Retinal pigment epithelial cell (primary cell): ENCODE data around the gene TBC1D21.

Experiments used
- DNase-seq: peaks from one replicate; pipeline ENCODE4 v3.0.0-alpha.2; 2010; ENCODE audit warnings: low read depth
- H3K4me3 ChIP-seq: 2 replicates; pipeline ENCODE4 v1.5.1; 2011; ENCODE audit warnings: mild to moderate bottlenecking, low read length, control low read depth, moderate library complexity
- CTCF ChIP-seq: conservative IDR thresholded peaks from 2 replicates; pipeline ENCODE4 v1.5.1; 2011; ENCODE audit warnings: low read depth, low read length, control low read depth, inconsistent platforms

TBC1D21 gene

DNA sequence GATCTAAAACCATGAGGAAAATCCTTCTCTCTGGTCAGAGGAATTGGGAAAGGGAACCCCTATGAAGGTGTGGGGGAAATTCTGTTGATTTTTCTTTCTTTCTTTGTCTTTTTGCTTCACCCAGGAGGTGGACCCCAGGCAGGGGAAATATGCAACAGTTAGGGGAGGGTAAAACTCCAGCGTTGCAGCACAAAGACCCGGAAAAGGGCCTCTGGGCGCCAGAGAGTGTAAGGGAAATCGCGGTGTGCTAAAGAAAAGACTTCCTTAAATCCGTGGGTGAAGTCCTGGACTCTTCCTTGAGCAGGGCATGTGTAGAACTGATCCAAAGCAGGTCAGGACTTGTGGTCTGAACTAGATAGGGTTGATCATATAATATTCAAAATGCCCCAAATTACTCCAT lies 11.1 kb upstream of the TBC1D21 start:
- no peak overlapping the region for H3K4me3 ChIP-seq
- no peak for DNase-seq
- TF ChIP-seq CTCF, result no peak

GRCh38 chr15:73865379-73865778 lies 8.0 kb upstream of the TBC1D21 start:
- H3K4me3 ChIP-seq, result no peak overlapping the region
- no peak for DNase-seq
- no peak for TF ChIP-seq CTCF

- DNase-seq, result no peak
- no peak for TF ChIP-seq CTCF
- H3K4me3 ChIP-seq, result no peak overlapping the region
These were observed 7.5 kb upstream of the TBC1D21 start for GRCh38 chr15:73865904-73866303.

GRCh38 chr15:73866481-73866880 lies 6.9 kb upstream of the TBC1D21 start:
- no peak for DNase-seq
- TF ChIP-seq CTCF, result no peak
- H3K4me3 ChIP-seq, result no peak overlapping the region

DNA sequence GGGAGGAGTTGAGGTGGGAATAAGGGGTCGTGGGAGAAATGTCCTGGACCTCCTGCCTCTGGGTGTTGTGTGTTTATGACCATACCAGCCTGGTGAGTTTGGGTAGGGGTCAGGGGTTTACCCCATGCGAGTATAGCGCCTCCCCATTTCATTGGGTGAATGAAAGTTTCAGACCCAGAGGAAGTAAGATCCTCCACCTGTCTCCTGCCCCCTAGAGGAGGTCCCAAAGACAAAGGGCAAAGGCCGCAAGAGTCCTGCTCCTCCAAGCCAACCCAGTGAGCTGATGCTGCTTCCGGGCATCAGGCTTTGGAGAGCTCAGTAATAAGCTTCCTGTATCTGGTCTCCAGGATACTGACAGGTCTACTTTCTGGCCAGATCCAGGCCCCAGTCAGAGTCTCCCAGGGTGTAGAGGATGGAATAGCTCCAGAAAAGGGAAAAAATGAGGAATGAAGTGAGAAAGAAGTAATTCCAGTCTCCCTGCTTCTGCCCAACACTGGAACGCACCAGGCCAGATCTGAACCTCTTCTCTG lies 6.4 kb upstream of the TBC1D21 start:
- no peak for DNase-seq
- no peak overlapping the region for H3K4me3 ChIP-seq
- peak; percentile 11 for TF ChIP-seq CTCF

DNA sequence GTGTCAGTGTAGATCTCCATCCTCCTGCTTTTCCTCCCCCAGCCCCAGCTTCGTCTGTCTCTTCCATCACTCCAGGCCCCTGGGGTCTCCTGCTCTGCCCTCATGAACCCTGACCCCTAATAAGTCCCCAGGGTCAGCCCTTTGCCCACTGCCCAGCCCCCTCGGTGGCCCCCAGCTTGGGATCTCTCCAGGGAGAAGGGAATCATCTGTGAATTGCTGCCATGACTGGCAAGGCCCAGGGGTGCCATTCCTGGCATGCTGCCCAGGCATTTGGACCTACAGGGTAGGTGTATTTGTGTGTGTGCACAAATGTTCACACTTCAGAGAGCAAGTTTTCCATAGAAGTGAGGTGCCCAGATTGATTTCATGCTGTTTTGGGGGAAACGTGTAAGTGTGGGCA lies 5.9 kb upstream of the TBC1D21 start:
- H3K4me3 ChIP-seq, result no peak overlapping the region
- no peak for DNase-seq
- no peak for TF ChIP-seq CTCF

DNA sequence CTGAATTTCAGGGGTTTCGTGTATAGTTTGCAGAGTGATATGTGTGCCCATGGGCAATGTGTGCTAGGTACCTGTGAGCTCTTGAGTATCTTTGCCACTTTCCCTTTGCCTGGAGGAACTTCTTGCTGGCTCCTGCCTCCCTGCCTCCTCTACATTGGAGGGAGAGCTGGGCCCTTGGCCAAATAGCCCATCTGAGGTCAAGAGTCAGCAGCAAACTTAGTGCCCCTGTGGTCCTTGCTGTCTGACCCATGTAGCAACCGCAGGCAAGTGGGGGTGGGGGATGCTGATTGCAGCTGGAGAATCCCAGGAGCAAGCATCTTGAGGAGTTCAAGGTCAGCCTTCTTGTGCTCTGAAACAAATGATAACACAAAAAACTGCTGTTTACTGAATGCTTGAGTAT lies 5.4 kb upstream of the TBC1D21 start:
- no peak for TF ChIP-seq CTCF
- no peak for DNase-seq
- H3K4me3 ChIP-seq, result no peak overlapping the region
